Omental fat pad (tissue), 4 donors: ENCODE data around the gene ATOH1. TPM values are rescaled to one million over a fixed set of nuclear protein-coding genes. Genes with fewer than 3 reads are reported as not detected.

Experiments
- ATAC-seq: fragments of 150-250 bp; one replicate; pipeline ENCODE4 v1.9.1; 2016; ENCODE audit warnings: mild to moderate bottlenecking, moderate library complexity; ENCODE audit not compliant: low FRiP score
- DNase-seq: peaks from one replicate; pipeline ENCODE4 v3.0.0-alpha.2; 2019; ENCODE audit warnings: low spot score
- CTCF ChIP-seq, 3 donors: fragments of 450-650 bp; IDR thresholded peaks; one replicate each; pipeline ENCODE4 v1.5.1; 2016 to 2017; ENCODE audit warnings: antibody characterized with exemption in 3 of 3, mild to moderate bottlenecking in 3 of 3, moderate library complexity in 2 of 3
- total RNA-seq, 4 donors: library from RNA; depleted of rRNA; stranded (reverse); fragments of >200 nt; gene quantifications; one replicate each; pipeline ENCODE4 v1.1.0, GENCODE V29; 2016

The ATOH1 gene
- total RNA-seq, 4 donors from 2014 or later = not detected

DNA sequence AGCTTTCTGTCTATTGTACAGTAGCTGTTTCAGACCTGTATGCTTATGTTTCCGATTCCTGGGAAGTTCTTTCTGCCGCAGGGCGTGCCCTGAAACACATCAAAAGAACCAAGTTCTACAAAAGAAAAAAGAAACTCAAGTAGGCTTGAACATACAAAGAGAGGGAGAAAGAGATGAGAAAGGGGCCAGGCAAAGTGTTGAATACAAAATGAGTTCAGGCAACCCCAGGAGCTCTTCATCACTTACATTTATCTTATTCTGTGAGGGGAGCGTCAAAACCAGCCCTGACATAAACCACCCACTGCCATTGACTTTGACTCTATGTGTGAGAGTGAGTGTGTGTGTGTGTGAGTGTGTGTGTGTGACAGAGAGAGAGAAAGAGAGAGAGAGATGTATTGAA lies 26.5 kb upstream of the ATOH1 start:
- no peak for TF ChIP-seq CTCF (IDR thresholded peaks at IDR 0.05)
- no peak for ATAC-seq
- DNase-seq = no peak

GRCh38 chr4:93809773-93810172 lies 18.8 kb upstream of the ATOH1 start:
- no peak for ATAC-seq
- TF ChIP-seq CTCF (IDR thresholded peaks at IDR 0.05) = no peak
- DNase-seq = no peak

- ATAC-seq (peak; percentile 19), DNase-seq (no peak)
- TF ChIP-seq CTCF (IDR thresholded peaks at IDR 0.05) = no peak
These were observed 18.1 kb upstream of the ATOH1 start for GRCh38 chr4:93810340-93810992.

- DNase-seq (no peak), ATAC-seq (no peak)
- no peak for TF ChIP-seq CTCF (IDR thresholded peaks at IDR 0.05)
These were observed 15.5 kb upstream of the ATOH1 start for GRCh38 chr4:93813092-93813491.

GRCh38 chr4:93814141-93814540 lies 14.4 kb upstream of the ATOH1 start:
- ATAC-seq = no peak
- no peak for TF ChIP-seq CTCF (IDR thresholded peaks at IDR 0.05)
- no peak for DNase-seq

DNA sequence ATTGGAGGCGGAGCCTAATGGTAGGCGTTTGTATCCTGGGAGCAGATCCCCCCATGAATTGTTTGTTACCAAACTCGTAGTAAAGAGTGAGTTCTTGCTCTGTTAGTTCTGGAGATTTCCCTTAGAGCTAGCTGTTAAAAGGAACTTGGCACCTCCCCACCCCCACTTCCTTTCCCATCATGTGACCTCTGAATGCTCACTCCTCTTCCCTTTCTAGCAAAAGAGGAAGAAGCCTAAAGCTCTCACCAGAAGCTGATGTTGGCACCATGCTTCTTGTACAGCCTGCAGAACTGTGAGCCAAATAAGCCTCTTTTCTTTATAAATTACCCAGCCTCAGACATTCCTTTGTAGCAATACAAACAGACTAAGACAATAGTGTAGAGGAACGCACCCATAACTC lies 13.8 kb upstream of the ATOH1 start:
- ATAC-seq = no peak
- no peak for TF ChIP-seq CTCF (IDR thresholded peaks at IDR 0.05)
- no peak for DNase-seq

GRCh38 chr4:93825551-93826216 lies 2.9 kb upstream of the ATOH1 start:
- no peak for TF ChIP-seq CTCF (IDR thresholded peaks at IDR 0.05)
- ATAC-seq (no peak), DNase-seq (no peak)
